ENCODE results near the gene PIWIL1. TPM values are rescaled to one million over a fixed set of nuclear protein-coding genes. Genes with fewer than 3 reads are reported as not detected.

The PIWIL1 gene
- total and polyA plus RNA-seq, 2 of the 4 experiments (the other 2 are of a cell fraction) = not detected

GRCh38 chr12:130374083-130374482 lies 36.4 kb downstream of the PIWIL1 start:
- H3K79me1 ChIP-seq (ENCODE audit: low read depth in 1 of 2, low read length in 2 of 2) = no peaks in the 10 kb centered on the region
- no peaks in the 10 kb centered on the region for H3K4me1 ChIP-seq (ENCODE audit: control insufficient read depth, insufficient read depth, low read length)
- H4K91ac ChIP-seq (ENCODE audit: insufficient read depth, low read depth, low read length) = no peak overlapping the region
- H3K27me3 ChIP-seq (ENCODE audit: control insufficient read depth, insufficient read depth, low read length) = no peaks in the 10 kb centered on the region
- DNase-seq (no peak), ATAC-seq (ENCODE audit: low read depth) (no peak)
- no peak overlapping the region for H3K27ac ChIP-seq (ENCODE audit: insufficient read depth, low read length)
- in situ Hi-C loops (cut with MboI; ENCODE audit: low sequenced_read_pairs) = no loop called here
- H3K14ac ChIP-seq (replicated peaks; ENCODE audit: low read depth, low read length) = no peak overlapping the region
- H2BK120ac ChIP-seq (ENCODE audit: low read depth, low read length) = no peak overlapping the region
- no peak overlapping the region for H3K4me2 ChIP-seq (ENCODE audit: low read depth, low read length)
- intact Hi-C loops (cut with micrococcal nuclease) = no loop called here
- H4K8ac ChIP-seq (ENCODE audit: low read depth in 2 of 2, low read length in 2 of 2) = no peak overlapping the region
- no CpG with 5 or more reads among the region's 4 CpGs for WGBS, 2 experiments (ENCODE audit: extremely low coverage in 2 of 2, insufficient read length in 1 of 2)
- dilution Hi-C loops (cut with HindIII; ENCODE audit: low sequenced_read_pairs, unreplicated experiment) = no loop called here
- H3K4ac ChIP-seq (ENCODE audit: low read depth, low read length) = no peak overlapping the region
- no peak overlapping the region for H3K9ac ChIP-seq (ENCODE audit: low read depth, low read length)
- H4K20me1 ChIP-seq (ENCODE audit: insufficient read depth, low read length) = no peaks in the 10 kb centered on the region
- H2AK9ac ChIP-seq (replicated peaks; ENCODE audit: low read depth, low read length, poor library complexity) = no peak overlapping the region
- no peaks in the 10 kb centered on the region for H3K36me3 ChIP-seq (ENCODE audit: control insufficient read depth, insufficient read depth, low read length)
- TF ChIP-seq POLR2A (IDR thresholded peaks at IDR 0.05; ENCODE audit: low read depth, low read length) (no peak), CEBPB (IDR thresholded peaks at IDR 0.05; ENCODE audit: low read depth, low read length) (no peak), NFE2L2 (IDR thresholded peaks at IDR 0.05; ENCODE audit: low read depth, low read length) (no peak), USF2 (IDR thresholded peaks at IDR 0.05; ENCODE audit: low read depth, low read length) (no peak), RFX5 (IDR thresholded peaks at IDR 0.05; ENCODE audit: low read depth, low read length) (no peak)
- no peaks in the 10 kb centered on the region for H3K9me1 ChIP-seq (ENCODE audit: insufficient read depth, low read length)
- no peak overlapping the region for H2AK5ac ChIP-seq (ENCODE audit: low read depth, low read length)
- H2AFZ ChIP-seq (replicated peaks; ENCODE audit: low read length, poor library complexity) = no peak overlapping the region
- peaks cover 25% of the 10 kb centered on the region for H3K9me3 ChIP-seq (ENCODE audit: control insufficient read depth, insufficient read depth, low read length)
- no peak overlapping the region for H3K23ac ChIP-seq (ENCODE audit: low read depth, low read length)
- H2BK5ac ChIP-seq (ENCODE audit: low read depth, low read length, poor library complexity, severe bottlenecking) = no peak overlapping the region
- H2BK20ac ChIP-seq (ENCODE audit: low read depth, low read length) = no peak overlapping the region
- ChIA-PET POLR2A (ENCODE audit: unreplicated experiment) (no interaction called here), CTCF (no interaction called here)
- H3K4me3 ChIP-seq (ENCODE audit: insufficient read depth, low read depth, low read length) = no peak overlapping the region
- no peak overlapping the region for H3K18ac ChIP-seq (ENCODE audit: low read depth, low read length)
- no peak overlapping the region for H4K5ac ChIP-seq (ENCODE audit: low read depth, low read length)
- BruUV-seq (replicated peaks) = no TSS peak
- no peak overlapping the region for H3K56ac ChIP-seq (ENCODE audit: extremely low read depth, insufficient read depth, low read length)
- no peak overlapping the region for H2BK15ac ChIP-seq (ENCODE audit: low read depth, low read length)

Measured in IMR-90 (cell line).